IPS-18c (cell line): ENCODE results near the gene PSME3IP1.
A peak's percentile ranks its signal among the peaks of the same experiment; 100 is the strongest.

Experiments
- H3K4me3 ChIP-seq: 2 replicates; pipeline ENCODE4 v1.7.0; 2013; ENCODE audit warnings: low read depth, mild to moderate bottlenecking, low read length, moderate library complexity; ENCODE audit not compliant: insufficient read depth
- H3K9me3 ChIP-seq: one replicate; pipeline ENCODE4 v1.6.1; 2013; ENCODE audit warnings: mild to moderate bottlenecking, low read length, moderate library complexity; ENCODE audit not compliant: control insufficient read depth, insufficient read depth

The PSME3IP1 gene, protein sequence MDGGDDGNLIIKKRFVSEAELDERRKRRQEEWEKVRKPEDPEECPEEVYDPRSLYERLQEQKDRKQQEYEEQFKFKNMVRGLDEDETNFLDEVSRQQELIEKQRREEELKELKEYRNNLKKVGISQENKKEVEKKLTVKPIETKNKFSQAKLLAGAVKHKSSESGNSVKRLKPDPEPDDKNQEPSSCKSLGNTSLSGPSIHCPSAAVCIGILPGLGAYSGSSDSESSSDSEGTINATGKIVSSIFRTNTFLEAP

DNA sequence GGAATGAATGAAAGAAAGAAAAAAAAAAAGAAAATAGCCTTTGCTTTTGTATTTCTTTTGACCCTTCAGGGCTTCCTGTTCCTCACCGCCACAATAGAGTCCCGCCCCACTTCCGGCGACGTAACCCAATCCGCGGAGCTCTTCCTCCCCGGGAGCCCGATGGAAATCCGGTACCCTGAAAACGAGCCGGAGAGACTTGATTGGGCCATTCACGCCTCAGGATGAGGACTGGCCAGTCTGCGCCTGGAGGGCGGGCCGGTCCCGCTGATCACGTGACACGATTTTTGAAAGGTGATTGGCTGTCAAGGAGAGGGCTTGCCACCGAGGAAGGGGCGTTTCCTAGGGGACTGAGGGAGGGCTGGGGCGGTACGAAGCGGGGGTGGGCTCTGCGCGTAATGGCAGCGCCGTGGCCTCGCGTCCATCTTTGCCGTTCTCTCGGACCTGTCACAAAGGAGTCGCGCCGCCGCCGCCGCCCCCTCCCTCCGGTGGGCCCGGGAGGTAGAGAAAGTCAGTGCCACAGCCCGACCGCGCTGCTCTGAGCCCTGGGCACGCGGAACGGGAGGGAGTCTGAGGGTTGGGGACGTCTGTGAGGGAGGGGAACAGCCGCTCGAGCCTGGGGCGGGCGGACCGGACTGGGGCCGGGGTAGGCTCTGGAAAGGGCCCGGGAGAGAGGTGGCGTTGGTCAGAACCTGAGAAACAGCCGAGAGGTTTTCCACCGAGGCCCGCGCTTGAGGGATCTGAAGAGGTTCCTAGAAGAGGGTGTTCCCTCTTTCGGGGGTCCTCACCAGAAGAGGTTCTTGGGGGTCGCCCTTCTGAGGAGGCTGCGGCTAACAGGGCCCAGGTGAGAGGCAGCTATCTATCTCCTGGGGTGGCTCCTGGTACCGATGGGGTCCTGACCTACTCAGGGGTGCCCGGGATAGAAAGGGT lies at the start of gene PSME3IP1, which contains the start of gene RSPRY1:
Gene PSME3IP1, minus strand, starts transcription at position 95 of the 927 bp plus-strand sequence. CDS start 12,185 bp downstream, outside the sequence.
Gene RSPRY1, plus strand, starts transcription at position 385 of the 927 bp plus-strand sequence. CDS start 18,330 bp downstream, outside the sequence.
- peak within 1 kb of the TSS; percentile 96 for H3K4me3 ChIP-seq
- no peaks in the 10 kb centered on the region for H3K9me3 ChIP-seq

DNA sequence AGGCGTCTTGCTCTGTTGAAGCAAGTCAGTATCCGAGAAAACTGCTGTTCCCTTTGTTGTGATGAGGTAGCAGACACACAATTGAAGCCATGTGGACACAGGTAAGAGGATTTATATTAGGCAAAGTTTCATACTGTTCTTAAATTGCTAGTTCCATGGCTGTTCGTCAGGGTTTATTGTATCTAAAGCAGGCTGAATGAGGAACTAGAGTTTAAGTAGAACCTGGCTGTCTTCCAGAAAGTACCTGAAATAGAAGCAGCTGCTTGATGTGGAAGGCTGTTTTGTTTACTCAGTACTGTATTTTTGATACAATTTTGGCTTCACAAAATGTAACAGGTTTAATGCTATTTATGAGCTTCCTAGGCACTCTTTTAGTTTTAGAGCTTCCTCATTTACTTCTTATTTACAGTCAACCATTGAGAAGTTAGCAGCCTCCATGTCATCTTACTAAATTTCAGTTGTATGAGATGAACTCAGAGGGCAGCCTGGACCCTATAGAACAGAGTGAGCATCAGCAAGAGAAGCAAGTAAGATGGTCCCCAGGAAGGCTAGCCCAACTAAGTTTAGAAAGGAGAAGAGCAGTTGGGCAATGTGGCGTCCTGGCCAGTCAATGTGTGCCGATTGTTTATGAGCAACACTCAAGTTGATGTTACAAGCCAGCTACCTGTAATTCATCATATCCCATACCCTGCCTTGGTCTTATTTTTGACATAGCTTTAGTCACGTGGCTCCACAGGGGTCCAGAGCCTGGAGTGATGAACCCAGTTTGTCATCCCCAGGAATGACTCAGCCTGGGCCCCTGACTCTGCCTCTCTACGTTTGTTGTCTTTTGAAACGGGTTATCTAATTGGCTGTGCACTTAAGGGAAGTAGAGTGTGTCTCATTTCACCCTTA lies 49.5 kb upstream of the PSME3IP1 start:
- no peak overlapping the region for H3K4me3 ChIP-seq
- no peaks in the 10 kb centered on the region for H3K9me3 ChIP-seq

DNA sequence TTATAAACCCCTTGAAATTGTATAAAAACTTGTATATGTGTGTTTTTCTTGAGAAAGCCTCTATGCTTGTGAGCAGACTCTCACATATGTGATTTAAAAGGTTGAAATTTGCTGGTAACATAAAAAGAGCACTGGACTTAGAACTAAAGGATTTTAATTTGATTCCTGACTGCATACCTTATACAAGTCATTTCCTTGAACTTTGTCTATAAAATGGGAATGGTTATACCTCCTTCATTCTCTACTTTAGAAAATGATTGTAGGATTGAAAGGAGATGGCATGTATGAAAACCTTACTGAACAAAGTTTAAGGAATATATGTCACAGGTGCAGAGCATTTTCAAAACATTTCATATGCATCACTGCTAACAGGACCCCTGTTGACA lies 48.9 kb upstream of the PSME3IP1 start:
- no peaks in the 10 kb centered on the region for H3K9me3 ChIP-seq
- H3K4me3 ChIP-seq = no peak overlapping the region

DNA sequence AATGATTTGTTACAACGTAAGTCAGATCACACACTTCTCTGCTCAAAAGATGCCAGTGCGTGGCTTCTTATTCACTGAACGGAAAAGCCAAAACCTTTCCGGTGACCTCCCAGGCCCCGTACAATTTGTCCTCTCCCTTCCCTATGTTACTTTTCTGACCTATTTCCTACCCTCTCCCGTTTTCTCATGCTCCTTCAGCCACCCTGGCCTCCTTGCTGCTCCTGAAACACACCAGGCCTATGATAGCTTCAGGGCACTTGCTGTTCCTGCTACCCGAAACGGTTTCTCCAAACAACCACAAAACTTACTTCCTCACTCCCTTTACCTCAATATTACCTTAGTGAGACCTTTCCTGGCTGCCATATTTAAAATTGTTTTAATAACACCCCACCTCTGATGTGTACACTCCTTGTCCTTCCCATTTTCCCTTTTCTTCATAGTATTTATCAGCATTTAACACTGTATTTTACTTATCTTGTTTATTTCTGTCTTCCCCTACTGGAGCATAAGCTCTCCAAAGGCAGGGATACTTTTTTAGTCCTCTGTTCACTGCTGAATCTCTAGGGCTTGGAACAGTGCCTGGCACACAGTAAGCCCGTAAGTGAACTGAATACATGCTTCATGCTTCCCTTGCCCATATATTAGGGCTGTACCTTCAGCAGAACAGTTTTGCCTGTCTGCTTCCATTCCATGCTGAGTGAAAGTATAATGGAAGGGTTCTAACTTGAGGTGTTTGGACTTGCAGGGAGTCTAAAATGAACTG lies 48.3 kb upstream of the PSME3IP1 start:
- no peak overlapping the region for H3K4me3 ChIP-seq

DNA sequence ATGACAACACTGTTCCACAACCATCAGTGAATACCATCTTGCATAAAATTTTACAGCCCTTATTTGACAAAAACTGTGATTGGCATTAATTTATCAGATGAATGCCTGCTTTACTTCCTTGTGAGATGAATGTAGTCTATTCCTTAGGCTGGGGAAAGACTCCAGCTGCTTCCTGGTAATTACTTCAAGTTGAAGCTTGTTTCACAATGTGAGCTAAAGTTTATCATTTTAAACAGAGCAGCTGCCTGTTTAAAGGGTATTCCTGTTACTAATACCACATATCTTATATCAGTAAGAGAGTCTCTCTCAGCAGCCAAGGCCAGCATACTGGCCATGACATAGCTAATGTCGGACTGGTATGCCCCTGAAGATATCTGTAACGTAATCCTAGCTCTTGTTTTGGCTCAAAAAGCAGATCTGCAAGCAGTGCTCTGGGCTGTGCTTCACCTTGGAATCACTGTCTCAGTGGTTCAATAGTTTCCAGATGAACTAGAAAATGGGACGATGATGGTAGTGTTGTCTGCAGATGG lies 46.0 kb upstream of the PSME3IP1 start:
- Histone ChIP-seq H3K4me3 (no peak overlapping the region), H3K9me3 (no peaks in the 10 kb centered on the region)

More for the DNA sequence above, 48.3 kb upstream of the PSME3IP1 start:
- no peaks in the 10 kb centered on the region for H3K9me3 ChIP-seq

DNA sequence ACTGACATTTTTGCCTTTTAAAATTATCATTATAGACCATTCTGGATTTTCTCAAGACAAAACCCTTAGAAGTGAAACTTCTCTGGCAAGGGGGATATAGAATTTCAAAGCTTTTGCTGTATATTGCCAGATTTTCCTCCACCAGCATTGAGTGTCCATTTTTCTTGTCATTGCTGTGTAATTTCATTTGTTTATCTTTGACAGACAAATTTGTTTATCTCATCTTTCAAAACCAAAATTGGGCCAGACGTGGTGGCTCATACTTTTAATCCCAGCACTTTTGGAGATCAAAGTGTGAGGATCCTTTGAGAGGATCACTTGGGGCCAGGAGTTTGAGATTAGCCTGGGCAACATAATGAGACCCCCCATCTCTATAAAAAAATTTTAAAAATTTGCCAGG lies 43.2 kb upstream of the PSME3IP1 start:
- H3K9me3 ChIP-seq = no peaks in the 10 kb centered on the region
- H3K4me3 ChIP-seq = no peak overlapping the region

DNA sequence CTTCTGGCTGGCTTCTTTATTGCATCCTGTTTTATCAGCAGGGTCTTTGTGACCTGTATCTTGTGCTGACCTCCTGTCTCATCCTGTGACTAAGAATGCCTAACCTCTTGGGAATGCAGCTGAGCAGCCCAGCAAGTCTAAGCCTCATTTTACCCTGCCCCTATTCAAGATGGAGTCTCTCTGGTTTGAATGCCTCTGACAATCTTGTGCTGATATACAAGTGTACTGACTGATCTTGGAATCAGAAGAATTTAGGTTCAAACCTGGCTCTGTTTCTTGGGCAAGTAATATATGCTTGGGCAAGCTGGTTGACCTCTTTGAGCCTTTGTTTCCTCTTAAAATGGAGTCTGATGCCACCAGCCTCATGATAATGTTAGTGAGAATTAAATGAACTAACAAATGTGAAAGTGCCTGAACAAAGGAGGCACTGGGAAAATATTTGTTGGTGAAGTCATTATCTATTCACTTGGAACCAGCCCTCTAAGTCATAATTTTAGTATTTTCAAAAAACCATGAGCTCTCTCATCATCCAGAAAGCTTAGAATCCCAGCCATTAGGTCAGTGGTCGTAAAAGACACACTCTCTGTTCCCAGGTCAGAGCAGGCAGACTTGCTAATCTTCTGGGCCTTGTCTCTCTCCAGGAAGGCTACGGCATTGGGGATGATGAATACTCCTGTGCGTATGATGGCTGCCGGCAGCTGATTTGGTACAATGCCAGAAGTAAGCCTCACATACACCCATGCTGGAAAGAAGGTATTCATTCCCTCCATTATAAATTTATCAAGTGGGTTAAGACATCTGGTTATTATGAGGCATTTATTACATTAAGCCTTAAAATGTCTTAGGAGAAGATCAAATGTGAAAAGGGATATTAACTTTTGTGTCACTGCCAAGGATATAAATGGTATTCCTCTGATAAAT lies 41.1 kb upstream of the PSME3IP1 start:
- H3K4me3 ChIP-seq = no peak overlapping the region
- no peaks in the 10 kb centered on the region for H3K9me3 ChIP-seq

DNA sequence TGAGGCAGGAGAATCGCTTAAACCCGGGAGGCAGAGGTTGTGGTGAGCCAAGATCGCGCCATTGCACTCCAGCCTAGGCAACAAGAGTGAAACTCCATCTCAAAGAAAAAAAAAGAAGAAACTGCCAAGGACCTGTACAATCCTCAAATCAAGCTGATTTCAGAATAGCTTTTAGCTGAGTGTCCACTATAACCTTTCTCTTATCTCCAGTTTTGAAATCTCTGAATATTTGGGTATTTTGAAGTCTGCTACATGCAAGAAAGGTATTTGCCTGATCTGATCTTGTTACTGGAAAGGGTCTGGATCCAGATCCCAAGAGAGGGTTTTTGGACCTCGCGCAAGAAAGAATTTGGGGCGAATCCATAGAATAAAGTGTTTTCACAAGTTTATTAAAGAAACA lies 40.1 kb upstream of the PSME3IP1 start:
- H3K9me3 ChIP-seq = no peaks in the 10 kb centered on the region
- no peak overlapping the region for H3K4me3 ChIP-seq

DNA sequence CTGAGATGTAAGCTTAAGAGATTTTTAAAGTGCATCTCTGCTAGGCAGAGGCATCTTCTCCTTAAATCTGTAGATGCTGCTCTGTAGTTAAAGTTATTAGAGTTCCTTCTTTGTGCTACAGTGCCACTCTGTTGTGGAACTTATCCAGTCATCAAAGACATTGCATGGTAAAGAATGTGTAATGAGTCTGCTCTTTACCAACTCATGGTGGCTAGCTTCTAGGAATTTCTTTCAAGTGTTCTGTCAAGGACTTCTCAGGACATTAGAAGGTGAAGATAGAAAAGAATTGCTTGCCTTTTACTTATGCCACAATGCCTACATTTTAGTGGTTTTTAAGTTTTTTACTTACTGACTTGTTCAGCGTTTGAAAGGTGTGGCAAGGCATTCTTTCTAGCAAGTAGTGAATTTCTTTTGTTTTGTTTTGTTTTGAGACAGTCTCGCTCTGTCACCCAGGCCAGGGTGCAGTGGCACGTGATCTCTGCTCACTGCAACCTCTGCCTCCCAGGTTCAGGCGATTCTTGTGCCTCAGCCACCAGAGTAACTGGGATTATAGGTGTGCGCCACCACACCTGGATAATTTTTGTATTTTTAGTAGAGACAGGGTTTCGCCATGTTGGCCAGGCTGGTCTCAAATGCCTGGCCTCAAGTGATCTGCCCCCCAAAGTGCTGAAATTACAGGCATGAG lies 39.0 kb upstream of the PSME3IP1 start:
- no peaks in the 10 kb centered on the region for H3K9me3 ChIP-seq

DNA sequence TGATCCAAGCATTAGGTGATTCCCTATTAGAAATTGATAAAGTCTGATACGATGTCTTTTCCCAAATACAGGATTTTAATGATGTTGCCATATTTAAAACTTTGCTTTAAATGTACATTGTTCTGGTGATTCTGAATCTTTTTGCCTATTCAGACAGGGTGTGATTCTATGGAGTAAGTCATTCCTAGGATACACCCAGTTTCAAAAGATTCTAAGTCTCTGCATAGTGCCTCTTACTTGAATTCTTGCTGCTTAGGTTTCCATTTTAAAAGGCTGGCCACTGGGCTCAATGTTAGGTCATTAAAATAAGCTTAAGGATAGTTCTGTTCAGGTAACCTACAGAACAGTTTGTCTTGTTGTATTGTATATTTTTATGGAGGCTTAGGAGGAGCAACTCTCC lies 37.2 kb upstream of the PSME3IP1 start:
- no peaks in the 10 kb centered on the region for H3K9me3 ChIP-seq
- H3K4me3 ChIP-seq = no peak overlapping the region

More for the DNA sequence above, 39.0 kb upstream of the PSME3IP1 start:
- H3K4me3 ChIP-seq = no peak overlapping the region

DNA sequence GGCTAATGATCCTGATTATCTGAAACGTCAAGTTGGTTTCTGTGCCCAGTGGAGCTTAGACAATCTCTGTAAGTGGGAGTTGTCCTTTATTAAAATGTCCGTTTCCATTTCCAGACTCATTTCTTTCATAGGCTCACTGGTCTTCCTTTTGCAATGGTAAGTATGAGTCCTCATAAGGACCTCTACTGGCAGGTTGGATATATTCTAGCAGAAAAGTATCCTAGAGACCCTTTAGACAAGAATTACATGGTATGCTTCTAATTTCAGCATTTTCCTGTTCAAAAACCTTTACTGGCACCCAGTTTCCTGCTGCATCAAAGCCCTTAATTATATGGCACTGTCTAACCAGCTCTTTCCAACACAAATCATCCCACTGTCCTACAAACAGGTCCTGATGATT lies 31.1 kb upstream of the PSME3IP1 start:
- H3K4me3 ChIP-seq = no peak overlapping the region
- H3K9me3 ChIP-seq = no peaks in the 10 kb centered on the region

DNA sequence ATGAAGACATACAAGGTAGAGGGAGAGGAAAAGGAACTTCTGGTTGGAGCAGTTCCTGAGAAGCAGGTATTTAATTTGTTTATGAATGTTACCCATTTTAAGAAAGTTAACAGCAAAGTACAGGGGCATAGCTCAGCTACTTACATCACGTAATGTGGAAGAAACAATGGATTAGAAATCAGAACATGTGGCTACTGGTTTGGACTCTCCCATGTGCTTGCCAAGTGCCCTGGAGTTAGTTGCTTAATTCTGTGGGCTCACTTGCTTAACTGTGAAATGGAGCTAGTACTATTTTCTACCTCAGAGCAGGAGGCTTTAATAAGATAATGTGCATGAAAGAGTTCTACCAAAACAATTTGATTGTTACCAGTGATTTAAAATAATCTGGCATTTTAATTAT lies 27.6 kb upstream of the PSME3IP1 start:
- H3K9me3 ChIP-seq = no peaks in the 10 kb centered on the region
- H3K4me3 ChIP-seq = no peak overlapping the region

DNA sequence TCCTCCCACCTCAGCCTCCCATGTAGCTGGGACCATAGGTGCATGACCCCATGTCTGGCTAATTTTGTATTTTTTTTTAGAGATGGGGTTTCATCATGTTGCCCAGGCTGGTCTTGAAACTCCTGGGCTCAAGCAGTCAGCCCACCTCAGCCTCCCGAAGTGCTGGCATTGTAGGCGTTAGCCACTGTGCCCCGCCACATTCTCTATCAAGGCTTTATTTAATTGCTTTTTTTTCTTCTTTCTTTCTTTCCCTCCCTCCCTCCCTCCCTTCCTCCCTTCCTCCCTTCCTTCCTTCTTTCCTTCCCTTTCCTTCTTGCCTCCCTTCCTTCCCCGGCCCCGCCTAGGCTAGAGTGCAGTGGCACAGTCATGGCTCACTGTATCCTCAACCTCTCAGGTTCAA lies 23.9 kb upstream of the PSME3IP1 start:
- H3K9me3 ChIP-seq = no peaks in the 10 kb centered on the region
- no peak overlapping the region for H3K4me3 ChIP-seq

DNA sequence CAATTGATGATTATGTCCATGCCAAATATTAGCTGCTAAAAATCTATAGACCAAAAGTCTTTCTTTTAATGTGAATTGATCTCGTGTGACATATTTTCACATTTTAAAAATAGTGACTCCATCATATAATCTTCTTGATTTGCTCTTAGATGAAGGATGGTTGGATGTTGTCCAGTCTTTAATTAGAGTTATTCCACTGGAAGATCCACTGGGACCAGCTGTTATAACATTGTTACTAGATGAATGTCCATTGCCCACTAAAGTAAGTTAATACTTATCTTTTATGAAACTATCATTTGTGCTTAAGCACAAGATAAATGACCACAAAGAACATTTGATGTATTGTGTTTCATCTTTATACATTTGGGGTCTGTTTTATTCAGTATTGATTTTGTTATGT lies 23.1 kb upstream of the PSME3IP1 start:
- H3K4me3 ChIP-seq = no peak overlapping the region
- no peaks in the 10 kb centered on the region for H3K9me3 ChIP-seq

DNA sequence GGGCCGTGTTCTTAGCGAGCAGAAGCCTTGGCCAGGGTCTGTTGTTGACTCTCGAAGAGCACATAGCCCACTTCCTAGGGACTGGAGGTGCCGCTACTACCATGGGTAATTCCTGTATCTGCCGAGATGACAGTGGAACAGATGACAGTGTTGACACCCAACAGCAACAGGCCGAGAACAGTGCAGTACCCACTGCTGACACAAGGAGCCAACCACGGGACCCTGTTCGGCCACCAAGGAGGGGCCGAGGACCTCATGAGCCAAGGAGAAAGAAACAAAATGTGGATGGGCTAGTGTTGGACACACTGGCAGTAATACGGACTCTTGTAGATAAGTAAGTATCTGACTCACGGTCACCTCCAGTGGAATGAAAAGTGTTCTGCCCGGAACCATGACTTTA lies 18.8 kb upstream of the PSME3IP1 start:
- no peaks in the 10 kb centered on the region for H3K9me3 ChIP-seq
- no peak overlapping the region for H3K4me3 ChIP-seq
